ENCODE data around the gene GRIN2C.
"Not testable (repeated sequence)": the region's sequence is repeated elsewhere in the genome, so short reads cannot be mapped to it uniquely, and the experiment has no call there.

Gene GRIN2C

GRCh38 chr17:74879308-74879707, 19.6 kb upstream of the GRIN2C start:
- no peak for DNase-seq (ENCODE audit: low read depth)

GRCh38 chr17:74878658-74879057, 19.0 kb upstream of the GRIN2C start:
- DNase-seq (ENCODE audit: low read depth): no peak

GRCh38 chr17:74877592-74878548, 18.2 kb upstream of the GRIN2C start:
- DNase-seq (ENCODE audit: low read depth): peak; percentile 24

GRCh38 chr17:74875977-74876593, 16.4 kb upstream of the GRIN2C start:
- no peak for DNase-seq (ENCODE audit: low read depth)

- no peak for DNase-seq (ENCODE audit: low read depth)
Observed at GRCh38 chr17:74875155-74875976, 15.7 kb upstream of the GRIN2C start.

GRCh38 chr17:74874615-74875037, 14.9 kb upstream of the GRIN2C start:
- DNase-seq (ENCODE audit: low read depth): no peak

GRCh38 chr17:74873874-74874614, 14.4 kb upstream of the GRIN2C start:
- no peak for DNase-seq (ENCODE audit: low read depth)

GRCh38 chr17:74873037-74873873, 13.6 kb upstream of the GRIN2C start:
- DNase-seq (ENCODE audit: low read depth): peak; percentile 100

- DNase-seq (ENCODE audit: low read depth): no peak
Observed at GRCh38 chr17:74872313-74873036, 12.8 kb upstream of the GRIN2C start, which contains the start of gene FDXR. FDXR (minus strand) TSS chr17:74872994; CDS start chr17:74872944, 50 bp downstream.

GRCh38 chr17:74871356-74872076, 11.8 kb upstream of the GRIN2C start:
- DNase-seq (ENCODE audit: low read depth): no peak

- DNase-seq (ENCODE audit: low read depth): peak; percentile 92
Observed at GRCh38 chr17:74870512-74870911, 10.8 kb upstream of the GRIN2C start.

GRCh38 chr17:74870028-74870427, 10.3 kb upstream of the GRIN2C start:
- DNase-seq (ENCODE audit: low read depth): not testable (repeated sequence)

- no peak for DNase-seq (ENCODE audit: low read depth)
Observed at GRCh38 chr17:74868908-74869255, 9.2 kb upstream of the GRIN2C start.

GRCh38 chr17:74868251-74868907, 8.7 kb upstream of the GRIN2C start:
- DNase-seq (ENCODE audit: low read depth): peak; percentile 46

GRCh38 chr17:74866198-74866835, 6.6 kb upstream of the GRIN2C start:
- DNase-seq (ENCODE audit: low read depth): no peak

GRCh38 chr17:74865504-74866197, 6.0 kb upstream of the GRIN2C start:
- DNase-seq (ENCODE audit: low read depth): no peak

GRCh38 chr17:74864866-74865395, 5.2 kb upstream of the GRIN2C start:
- DNase-seq (ENCODE audit: low read depth): peak; percentile 48
